ENCODE results near the gene GREB1. TPM values are rescaled to one million over a fixed set of nuclear protein-coding genes. Genes with fewer than 3 reads are reported as not detected.

GREB1 gene
- total RNA-seq, 1 experiment from 2014 or later, result 16.5 TPM

- no peak overlapping the region for H3T11ph ChIP-seq (ENCODE audit: low read length)
- H3K23ac ChIP-seq (ENCODE audit: insufficient read length, low read depth, low read length), result no peak overlapping the region
- no peak overlapping the region for H2AK5ac ChIP-seq (ENCODE audit: insufficient read length, low read length)
- no CpG with 5 or more reads among the region's 5 CpGs for WGBS (ENCODE audit: extremely low coverage, insufficient read length, low lambda C conversion rate)
- H3K4ac ChIP-seq (ENCODE audit: low read depth, low read length), result no peak overlapping the region
- no peak for DNase-seq
- no peaks in the 10 kb centered on the region for H4K20me1 ChIP-seq (ENCODE audit: control insufficient read depth, insufficient read depth, insufficient read length)
- Mint-ChIP-seq H3K4me3 (no peak overlapping the region), H3K27ac (peak overlapping the region in 1 of 3 experiments; percentile 75; a peak in 1 of 7 replicates), H3K36me3 (ENCODE audit: insufficient read depth in 1 of 3, low read depth in 3 of 3) (peaks cover 20 to 40% (median 23%) of the 10 kb centered on the region in 3 experiments), H3K27me3 (ENCODE audit: low read depth) (no peaks in the 10 kb centered on the region), H3K9me3 (no peaks in the 10 kb centered on the region), H3K4me1 (no peaks in the 10 kb centered on the region)
- no peak overlapping the region for H3K27ac ChIP-seq (ENCODE audit: insufficient read length, low read depth, low read length)
- no peak overlapping the region for H2BK5ac ChIP-seq (ENCODE audit: insufficient read length, low read length)
- no peak overlapping the region for H3K18ac ChIP-seq (ENCODE audit: insufficient read length, low read depth, low read length)
- no peaks in the 10 kb centered on the region for H3K79me1 ChIP-seq (ENCODE audit: insufficient read depth, low read depth, low read length, poor library complexity, severe bottlenecking)
- H3K79me2 ChIP-seq (ENCODE audit: insufficient read depth, low read length), result no peaks in the 10 kb centered on the region
- no peaks in the 10 kb centered on the region for H3K4me1 ChIP-seq (ENCODE audit: insufficient read depth, low read length)
- H3K56ac ChIP-seq (ENCODE audit: insufficient read length, low read depth, low read length), result no peak overlapping the region
- no peak overlapping the region for H4K91ac ChIP-seq (ENCODE audit: insufficient read length, low read depth, low read length)
- no peak overlapping the region for H2BK20ac ChIP-seq (ENCODE audit: low read depth, low read length, poor library complexity, severe bottlenecking)
- no peak overlapping the region for H3K4me2 ChIP-seq (ENCODE audit: insufficient read depth, insufficient read length, low read length)
- H3K27me3 ChIP-seq (ENCODE audit: insufficient read depth, low read length), result no peaks in the 10 kb centered on the region
- no peak overlapping the region for H2BK15ac ChIP-seq (ENCODE audit: low read depth, low read length)
- no peak overlapping the region for H3K9ac ChIP-seq (ENCODE audit: extremely low read depth, insufficient read length, low read length)
- no peak overlapping the region for H4K8ac ChIP-seq (replicated peaks; ENCODE audit: insufficient read length, low read depth, low read length)
- no peak for TF ChIP-seq CTCF (conservative IDR thresholded peaks at IDR 0.05)
- no peak overlapping the region for H4K5ac ChIP-seq (ENCODE audit: insufficient read length, low read depth, low read length)
- no peak overlapping the region for H2BK120ac ChIP-seq (ENCODE audit: low read depth, low read length, poor library complexity, severe bottlenecking)
- H3K14ac ChIP-seq (ENCODE audit: insufficient read depth, low read length), result no peak overlapping the region
- no peak overlapping the region for H2AFZ ChIP-seq (ENCODE audit: low read length)
- no peaks in the 10 kb centered on the region for H3K9me3 ChIP-seq (ENCODE audit: control insufficient read depth, low read depth, low read length)
- no peak overlapping the region for H2BK12ac ChIP-seq (ENCODE audit: insufficient read length, low read depth, low read length)
- H3K23me2 ChIP-seq (ENCODE audit: insufficient read length, low read depth, low read length, poor library complexity, severe bottlenecking), result no peaks in the 10 kb centered on the region
Observed at GRCh38 chr2:11611251-11611650, 77.4 kb downstream of the GREB1 start.
